Effector CD8-positive, alpha-beta T cell (primary cell): ENCODE results near the gene CREG1.
A peak's percentile ranks its signal among the peaks of the same experiment; 100 is the strongest.

Experiments
- DNase-seq: peaks from one replicate; lab custom pipeline; 2025; lab: John Stamatoyannopoulos, UW

The CREG1 gene

DNA sequence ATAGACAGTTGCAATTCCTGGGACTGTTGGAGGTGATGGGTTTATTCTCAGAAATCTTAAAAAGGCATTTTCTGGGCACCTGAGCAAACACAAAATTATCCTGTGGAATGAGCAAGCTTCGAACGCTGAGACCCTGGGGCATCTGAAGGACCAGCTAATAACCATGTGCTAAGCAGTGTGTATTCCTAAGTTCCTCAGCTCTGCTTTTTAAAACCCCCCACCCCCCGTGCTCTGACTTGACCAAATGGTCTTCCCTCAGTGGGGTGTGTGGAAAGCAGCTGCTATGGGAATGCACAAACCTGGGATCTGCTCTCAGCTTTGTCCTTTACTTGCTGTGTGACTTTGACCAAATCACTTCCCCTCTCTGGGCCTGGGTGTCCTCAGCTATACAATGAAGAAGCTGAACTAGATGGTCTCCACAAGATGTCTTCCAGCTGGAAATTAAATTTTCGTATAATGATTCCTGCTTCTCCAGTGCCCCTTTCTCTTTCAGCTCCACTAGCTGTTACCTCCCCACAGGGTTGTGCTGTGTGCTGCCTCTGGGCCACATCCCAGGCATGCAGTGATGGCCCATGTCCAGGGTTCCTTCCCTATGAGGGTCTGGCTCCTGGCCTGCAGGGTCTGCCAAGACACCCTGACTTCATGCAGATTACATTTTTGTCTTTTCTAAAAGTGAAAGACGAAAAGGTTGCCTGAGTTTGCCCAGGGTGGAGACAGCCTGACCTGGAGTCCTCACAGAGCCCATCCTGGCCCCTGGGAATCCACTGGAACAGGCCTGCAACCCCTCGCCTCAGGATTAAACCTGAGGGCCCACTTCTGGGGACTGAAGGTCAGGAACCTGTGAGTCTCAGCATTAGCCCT lies 20.4 kb downstream of the CREG1 start:
- DNase-seq = no peak

DNA sequence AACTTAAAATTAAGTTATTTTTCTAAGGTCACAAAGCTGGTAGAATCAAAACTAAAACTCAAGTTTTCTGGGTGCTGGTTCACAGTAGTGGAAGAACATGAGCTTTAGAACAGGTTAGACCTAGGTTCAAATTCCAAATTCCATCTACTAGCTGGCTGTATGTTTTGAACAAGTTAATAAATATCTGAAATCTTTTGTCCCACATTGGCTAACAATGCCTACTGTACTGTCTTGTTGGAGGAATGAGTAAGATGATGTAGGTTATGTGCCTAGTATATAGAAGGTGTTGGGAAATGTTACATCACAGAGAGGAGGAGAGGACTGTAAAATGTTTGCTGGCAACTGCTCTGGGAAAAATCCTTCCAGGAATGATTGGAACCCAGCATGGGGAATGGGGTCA lies 21.2 kb downstream of the CREG1 start:
- DNase-seq = no peak

DNA sequence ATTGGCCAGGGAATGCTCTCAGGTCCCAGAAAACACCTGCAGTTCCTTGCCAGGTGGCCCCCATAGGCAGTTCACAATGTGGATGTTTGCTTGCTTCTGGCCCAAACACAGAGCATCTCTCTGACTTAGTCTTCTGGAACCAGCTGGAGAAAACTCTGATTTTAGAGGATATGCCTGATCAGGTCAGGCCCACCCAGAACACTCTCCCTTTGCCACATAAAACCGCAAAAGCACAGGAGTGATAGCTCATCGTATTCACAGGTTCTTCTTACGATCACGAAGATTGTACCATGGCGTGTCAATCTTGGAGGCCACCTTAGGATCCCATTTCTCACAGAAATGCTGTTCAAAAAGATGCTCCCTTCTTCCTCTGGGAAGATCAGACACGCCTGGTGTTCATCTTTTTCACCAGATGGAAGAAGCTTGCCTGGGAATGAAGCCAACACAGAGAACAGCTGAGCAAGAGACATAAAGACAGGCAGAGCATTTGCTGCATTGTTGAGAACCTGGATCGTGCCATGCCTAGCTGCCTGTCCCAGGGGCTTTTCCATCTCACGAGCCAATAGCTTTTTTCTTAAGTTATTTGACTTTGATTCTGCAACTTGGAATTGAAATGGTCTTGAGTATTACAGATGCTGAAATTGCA lies 23.6 kb downstream of the CREG1 start:
- no peak for DNase-seq

DNA sequence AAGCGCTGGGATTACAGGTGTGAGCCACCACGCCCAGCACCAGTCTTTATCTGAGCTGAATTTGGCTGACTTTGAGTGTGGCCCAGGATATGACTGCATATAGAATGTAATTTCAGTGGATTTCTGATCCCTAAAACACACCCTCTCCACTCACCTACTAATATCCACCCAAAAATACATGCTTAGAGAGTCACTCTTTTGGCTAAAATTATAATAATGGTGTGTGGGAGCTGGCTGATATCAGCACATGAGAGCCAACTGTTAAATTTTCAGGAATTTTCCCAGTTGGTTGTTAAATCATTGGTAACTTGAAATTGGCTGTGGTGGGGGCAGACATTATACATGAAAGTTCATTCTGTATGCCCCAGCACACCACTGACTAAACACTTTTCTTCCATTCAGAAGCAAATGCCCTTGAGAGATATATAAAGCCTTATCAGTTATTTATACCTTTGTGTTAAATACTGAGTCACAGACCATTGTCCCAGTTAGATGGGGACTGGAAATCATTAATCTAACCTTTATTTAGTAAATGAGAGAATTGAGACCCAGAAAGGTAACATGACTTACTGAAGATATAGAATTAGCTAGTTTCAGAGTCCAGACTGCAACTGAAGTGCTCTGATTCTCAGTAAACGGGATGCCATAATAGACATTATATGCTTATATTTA lies 25.4 kb downstream of the CREG1 start:
- no peak for DNase-seq

DNA sequence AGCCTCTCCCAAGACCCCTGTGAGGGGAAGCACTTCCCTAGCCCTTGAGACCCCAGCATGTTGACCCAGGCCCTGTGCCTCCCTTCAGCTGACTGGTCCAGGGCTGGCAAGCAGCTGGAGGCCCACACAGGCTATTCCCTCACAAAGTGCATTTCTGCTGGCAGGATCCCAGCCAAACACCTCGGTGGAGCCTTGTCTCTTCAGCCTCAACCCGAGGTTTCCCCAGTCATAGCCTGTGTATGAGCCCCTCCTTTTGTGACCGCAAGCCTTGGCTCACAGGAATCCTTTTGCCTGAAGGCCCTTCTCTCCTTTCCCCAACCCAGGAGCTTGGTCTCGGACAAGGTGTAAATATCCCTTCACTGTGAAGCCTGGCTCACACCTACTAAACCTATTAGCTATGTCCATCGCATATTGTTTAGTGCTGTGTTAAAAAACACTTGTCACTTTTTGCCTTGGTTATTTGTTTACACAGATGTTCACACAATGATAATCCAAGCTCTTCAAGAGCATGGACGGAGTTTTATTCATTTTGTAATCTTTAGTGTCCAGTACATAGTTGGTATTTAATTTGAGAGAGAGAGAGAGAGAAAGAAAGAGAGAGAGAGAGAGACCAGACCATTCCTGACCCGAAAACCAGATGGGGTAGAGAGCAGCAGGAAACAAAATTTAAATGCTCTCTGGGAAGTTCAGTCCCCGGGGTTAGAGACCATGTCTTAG lies 26.7 kb downstream of the CREG1 start:
- DNase-seq = no peak

DNA sequence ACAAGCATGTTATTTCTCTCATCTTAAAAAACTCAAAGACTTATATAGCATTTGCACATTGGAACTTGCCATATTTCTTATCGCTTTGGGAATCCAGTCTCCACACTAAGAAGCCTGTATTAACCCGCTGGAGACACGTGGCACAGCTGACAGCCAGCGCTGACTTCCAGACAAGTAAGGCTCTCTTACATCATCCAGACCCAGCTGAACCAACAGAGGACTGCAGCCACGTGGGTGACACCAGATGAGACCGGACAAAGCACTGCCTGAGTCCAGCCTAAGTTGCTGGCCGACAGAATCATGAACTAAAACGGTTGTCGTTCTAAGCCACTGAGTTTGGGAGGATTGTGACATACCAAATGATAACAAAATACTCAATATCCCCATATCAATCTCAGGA lies 28.9 kb downstream of the CREG1 start:
- no peak for DNase-seq

DNA sequence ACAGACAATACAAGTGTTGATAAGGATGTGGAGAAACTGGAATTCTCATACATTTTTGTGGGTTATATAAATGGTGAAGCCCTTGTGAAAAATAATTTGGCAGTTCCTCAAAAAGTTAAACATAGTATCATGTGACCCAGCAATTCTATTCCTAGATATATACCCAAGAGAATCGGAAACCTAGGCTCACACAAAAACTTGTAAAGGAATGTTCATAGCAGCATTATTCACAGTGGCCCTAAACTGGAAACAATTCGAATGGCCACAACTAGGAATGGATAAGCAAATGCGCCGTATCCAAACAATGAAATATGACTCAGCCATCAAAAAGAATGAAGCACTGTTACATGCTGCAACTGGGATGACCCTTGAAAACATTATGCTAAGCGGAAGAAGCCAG lies 31.3 kb downstream of the CREG1 start:
- no peak for DNase-seq

DNA sequence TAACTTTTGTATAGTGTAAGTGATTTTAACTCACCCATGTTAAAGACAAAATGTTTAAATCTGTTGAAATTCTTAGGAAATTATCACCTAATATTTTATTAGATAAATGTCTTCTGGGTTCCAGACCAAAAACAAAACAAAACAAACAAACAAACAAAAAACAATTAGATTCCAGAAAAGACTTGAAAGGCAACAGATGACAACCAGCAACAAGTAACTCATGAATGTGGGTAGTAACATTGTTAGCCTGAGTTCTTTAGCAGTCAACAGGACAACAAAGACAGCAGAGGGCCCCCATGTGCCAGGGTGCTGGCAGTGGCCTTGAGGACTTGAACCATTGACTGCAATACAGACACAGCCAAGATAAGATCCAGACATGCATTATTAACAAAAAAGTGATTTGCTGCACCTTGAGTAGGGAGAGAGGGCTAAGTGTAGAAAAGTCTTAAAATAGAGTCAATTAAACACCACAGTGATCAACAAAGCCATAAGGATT lies 32.8 kb downstream of the CREG1 start:
- no peak for DNase-seq

DNA sequence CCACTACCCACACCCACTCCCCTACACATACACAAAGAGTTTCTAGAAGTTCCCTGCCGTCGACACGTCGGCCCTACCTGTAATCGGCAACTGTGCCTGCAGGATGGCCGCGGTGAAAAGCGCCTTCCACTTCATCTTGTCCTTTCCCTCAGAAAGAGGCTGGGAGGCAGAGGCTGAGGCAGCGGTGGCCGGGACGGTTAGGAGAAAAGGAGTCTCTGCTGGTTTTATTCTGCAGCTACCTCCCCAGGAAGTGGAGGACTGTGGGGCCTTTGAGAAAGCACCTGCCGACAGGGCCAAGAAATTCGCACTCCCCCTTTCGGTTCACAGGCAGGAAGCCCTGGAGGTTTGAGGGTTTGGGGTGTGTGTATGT lies 35.2 kb downstream of the CREG1 start, which contains the start of gene CD247:
CD247 (minus strand) TSS at position 199 of the 370 bp plus-strand sequence; CDS start at position 135, 64 bp downstream.
- peak; percentile 54 for DNase-seq

DNA sequence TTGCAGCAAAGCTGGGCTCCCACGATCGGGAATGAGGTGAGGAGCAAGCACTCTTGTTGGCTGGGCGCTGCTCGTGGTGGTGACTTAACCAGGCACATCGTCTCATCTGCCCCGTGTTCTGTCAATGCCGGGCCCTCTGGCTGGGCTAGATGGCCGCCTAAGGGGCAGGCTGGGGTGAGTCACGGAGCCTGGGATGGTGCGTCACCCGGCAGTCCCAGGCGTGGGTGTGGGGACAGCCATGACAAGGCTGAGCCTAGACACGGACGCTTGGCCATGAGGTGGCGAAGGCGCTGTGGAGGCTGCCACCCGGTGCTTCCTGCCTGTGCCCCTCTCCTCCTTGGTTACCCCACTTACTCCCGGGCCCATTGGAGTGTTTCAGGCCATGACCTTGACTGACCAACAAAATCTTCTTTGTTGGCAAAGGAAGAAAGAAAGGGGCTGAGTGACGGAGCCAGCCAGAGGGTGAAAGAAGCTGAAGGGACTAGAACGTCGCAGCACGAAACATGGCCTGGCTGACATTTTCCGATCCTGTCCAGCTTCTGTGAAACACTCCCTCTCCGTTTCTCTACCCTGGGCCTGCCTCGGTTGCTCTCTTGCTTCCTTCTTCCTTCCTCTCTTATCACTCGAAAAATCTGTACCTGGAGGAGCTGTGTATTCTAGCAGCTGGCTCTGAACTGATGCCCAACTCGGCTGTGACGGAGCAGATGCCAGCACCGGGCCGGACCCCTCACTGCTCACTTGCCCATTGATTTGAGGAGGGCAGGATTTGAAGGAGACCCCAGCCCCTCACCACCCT lies 35.8 kb downstream of the CREG1 start:
- peak; percentile 63 for DNase-seq

DNA sequence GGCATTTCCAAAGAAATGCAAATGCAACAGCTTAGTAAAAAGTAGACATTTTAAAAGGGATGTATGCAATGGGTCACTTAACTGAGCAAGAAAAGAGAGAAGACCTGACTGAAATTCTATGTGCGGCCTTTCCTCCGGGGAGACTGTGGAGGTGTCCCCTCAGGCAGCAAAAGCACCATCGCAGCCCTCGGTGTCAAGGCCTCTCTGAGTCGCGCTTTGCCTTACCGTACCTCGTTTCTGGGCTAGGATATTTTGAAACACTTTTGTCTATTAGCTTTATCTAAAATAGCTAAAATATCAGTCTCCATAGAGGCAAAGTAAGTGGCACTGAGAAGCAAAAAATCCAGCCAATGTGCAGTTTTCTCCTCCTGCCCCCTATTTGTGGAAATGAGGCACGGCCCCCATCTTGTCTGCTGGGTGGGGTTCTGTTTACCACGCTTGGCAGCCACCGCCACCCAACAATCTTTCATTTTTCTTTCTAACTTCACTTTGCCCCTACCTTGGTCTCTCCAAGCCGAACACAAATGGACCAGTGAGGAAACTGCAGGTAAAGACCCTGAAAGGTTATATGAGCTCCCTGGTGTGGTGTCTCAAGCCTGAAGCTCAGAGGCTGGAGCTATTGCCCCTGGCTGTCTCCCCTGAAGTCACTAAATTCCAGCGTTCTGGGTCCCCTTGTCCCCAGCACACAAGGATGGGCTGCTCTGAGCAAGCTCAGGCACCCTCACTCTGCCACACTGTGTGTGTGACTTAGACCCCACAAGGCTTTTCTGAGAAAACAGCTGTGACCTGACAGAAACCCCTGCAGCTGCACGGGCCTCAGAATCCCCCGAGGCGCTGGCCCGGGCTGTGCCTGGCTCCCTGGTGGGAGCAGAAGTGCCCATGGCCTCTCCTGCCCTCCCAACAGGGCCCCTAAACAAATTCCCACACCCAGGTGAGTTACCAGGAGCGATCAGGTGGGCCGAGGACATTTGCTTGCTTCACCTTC lies 36.9 kb downstream of the CREG1 start:
- DNase-seq = peak; percentile 21

DNA sequence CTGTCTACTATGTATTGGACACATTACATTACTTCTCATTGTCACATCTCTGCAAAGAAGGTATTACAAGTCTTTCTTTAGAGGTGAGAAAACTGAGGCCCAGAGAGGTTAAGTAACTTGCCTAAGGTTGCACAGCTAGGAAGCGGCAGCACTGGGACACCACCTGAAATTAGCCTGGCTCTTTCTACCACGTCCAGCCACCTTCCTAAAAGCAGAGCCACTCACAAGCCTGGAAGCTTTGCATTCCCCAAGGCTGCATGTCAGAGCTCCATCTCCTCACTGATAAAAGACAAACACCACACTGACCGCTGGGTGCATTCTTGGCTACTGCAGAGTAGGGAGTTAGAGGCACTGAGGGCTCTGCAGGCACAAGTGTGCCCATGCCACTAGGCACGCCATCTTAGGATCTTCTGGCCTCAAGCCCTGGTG lies 37.7 kb downstream of the CREG1 start:
- DNase-seq = no peak

DNA sequence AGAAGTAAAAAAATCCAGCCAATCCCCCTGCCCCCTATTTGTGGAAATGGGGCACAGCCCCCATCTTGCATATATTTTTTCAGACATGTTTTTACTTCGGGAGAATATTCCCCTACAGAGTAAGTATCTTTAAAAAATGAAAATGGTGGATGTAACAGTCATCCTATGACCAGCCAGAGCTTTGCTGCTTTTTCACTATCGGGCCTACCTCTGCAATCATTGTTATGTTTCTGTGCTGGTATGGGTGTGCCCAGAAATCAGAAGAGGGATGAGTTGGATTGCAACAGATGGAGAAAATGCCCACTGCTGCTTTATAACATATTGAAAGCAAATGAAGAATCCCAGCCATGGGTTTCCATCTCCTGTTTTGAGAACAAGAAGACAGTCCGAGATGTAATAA lies 38.1 kb downstream of the CREG1 start:
- no peak for DNase-seq

DNA sequence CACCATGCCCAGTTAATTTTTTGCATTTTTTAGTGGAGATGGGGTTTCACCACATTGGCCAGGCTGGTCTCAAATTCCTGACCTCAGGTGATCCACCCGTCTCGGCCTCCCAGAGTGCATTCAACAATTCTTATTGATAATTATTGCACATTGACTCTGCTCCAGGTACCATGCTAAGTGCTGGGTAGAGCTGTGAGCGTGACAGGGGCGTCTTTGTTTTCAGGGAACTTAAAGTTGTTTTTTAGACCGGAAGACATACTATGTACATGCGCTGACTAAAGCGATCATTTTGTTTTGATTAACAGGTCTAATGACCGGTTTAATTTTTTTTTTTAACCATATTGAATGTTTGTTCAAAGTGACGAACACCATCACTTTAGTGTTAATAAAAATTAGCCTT lies 39.3 kb downstream of the CREG1 start:
- no peak for DNase-seq

DNA sequence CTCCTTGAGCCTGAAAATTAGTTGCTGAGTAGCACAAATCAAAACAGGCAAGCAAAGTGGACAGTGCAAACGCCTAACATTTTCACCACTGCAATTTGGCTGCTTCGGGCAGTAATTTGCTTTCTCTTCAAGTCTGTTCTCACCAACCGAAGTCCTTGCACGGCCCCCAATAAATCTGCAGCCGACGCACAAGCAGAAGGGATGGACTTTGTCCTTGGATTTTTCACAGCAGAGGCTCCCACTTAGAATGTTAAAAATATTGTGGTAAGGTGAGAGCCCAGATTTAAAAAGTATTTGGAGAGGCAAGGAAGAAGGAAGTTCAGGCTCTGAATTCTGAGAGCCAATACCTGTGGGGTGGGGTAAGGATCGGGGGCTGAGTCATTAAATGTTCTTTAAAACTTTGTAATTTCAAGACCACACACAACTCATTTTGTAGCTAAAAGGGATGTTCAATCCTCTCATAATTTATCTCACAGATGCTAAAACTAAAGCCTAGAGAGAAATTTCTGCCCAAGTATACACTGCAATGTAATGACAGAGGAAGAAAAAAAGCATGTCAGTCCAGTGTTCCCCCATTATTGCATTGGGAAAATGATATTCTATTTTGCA lies 41.4 kb downstream of the CREG1 start:
- no peak for DNase-seq

DNA sequence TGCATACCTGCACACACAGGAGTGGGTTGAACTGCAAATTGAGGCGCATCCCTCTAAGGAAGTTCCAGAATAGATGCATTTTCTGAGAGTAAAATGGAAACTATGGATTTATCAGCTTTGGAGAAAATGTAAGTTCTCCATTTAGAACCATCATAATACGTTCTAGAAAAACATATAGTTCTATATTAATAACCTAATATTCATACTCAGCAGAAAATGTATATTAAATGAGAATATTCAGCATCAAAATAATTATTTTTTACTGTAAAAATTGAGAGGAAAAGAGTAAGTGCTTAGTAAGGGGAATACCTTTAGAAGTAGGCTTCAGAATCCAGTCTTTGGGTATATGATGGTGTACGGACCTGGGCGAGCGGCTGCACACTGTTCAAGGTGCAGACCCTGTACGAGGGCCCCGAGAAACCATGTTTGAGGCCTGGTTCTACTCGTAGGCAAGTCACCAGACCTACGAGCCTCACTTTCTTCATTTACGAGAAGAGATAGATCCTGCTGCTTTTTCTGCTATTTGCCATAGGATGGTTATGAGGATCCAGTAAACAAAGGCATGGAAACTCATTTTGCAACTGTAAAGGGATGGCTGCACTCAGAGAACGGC lies 42.1 kb downstream of the CREG1 start:
- no peak for DNase-seq

DNA sequence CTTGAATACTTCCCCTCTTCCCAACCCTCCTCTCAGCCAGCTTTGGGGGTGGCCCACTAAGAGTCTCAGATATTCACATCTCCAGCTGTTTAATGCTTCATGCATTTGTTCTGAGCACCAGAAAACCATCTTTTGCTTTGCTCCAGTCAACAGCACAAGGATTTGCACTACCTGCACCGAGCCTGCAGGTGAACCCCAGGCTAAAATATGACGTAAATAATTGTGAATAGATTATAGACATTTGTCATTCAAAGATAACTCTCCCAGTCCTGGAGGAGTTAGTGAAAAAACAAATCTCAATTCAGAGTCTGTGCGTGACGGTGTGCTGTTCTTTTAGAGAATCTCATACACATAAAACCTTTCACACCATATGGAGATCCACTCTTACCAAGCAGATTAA lies 42.7 kb downstream of the CREG1 start:
- no peak for DNase-seq

DNA sequence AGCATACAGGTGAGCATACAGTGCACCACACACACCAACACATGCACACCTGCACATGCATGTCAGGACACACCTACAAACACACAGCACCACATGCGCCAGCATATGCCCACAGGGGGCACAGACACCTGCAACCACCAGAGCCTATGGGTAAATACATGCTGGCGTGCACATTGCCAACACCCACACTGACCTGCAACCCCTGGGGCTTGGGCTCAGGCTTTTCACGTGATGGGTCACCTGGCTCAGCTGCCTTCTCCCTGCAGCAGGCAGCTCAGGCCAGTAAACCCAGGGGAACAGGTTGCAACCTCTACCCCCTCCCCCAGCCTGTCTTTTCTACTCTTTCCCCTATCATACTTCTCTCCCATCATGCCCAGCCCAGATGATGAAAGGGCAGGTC lies 43.3 kb downstream of the CREG1 start:
- no peak for DNase-seq

DNA sequence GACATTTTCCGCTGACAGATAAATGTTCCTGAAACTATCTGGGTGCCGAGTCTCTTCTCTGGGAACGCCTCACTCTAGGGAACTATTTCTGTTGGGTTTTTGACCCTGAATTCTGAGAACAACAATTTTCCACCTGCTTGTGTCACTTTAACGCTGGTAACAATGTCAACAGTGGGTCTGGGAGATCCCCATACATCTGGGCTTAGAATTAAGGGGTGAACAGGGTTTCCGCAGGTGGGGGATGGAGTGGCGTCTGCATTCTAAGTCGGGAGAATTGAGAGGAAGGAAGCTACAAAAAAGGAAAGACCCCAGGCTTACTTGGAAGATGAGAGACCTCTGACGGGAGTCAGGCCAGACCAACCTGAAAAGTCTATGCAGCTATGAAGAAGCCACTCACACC lies 44.0 kb downstream of the CREG1 start:
- DNase-seq = no peak
